Ureter (tissue), 1 donor: Measurements from ENCODE around the gene DPH6. TPM values are rescaled to one million over a fixed set of nuclear protein-coding genes. Genes with fewer than 3 reads are reported as not detected.
"Not testable (repeated sequence)": the region's sequence is repeated elsewhere in the genome, so short reads cannot be mapped to it uniquely, and the experiment has no call there.

Source experiments
- DNase-seq: peaks from one replicate; pipeline ENCODE4 v3.0.0-alpha.2; 2020; ENCODE audit warnings: low spot score
- total RNA-seq: library from RNA; stranded (reverse); gene quantifications from one replicate; pipeline ENCODE4 v1.2.4, GENCODE V29; 2023
- donor health status: DM: yes; HTN: yes; CAD: no.

The DPH6 gene, protein sequence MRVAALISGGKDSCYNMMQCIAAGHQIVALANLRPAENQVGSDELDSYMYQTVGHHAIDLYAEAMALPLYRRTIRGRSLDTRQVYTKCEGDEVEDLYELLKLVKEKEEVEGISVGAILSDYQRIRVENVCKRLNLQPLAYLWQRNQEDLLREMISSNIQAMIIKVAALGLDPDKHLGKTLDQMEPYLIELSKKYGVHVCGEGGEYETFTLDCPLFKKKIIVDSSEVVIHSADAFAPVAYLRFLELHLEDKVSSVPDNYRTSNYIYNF
- total RNA-seq: 34.5 TPM

DNA sequence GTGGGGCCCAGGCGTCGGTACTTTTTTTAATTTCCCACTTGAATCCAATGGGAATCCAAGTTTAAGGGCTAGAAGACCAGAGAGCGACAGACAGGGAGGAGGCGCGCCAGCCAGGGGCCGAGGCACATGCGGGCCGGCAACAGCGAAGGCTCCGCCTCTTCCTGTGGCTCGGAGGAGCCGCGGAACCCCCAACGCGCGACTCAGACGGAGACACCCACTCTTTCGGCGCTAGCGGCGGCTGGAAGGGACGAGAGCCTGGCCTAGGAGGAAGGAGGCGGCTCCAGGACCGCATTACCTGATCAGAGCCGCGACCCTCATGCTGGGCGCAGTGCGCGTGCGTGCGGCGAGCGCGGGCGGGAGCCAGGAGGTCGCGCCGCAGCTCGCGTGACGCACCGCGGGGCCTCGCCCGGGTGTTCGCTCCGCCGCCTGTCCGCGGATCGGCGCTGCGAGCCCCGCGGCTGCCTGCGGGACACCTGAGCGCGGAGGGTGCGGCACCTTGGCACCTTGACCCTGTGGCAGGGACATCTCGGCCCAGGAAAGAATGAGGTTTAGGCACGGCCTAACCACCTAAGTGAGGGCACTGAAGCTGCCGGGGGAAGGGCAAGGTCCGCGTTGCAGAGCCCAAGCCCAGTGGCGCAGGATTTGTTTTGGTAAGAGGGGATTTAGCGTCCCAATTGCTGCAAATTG lies at the start of gene DPH6:
Gene DPH6, minus strand, starts transcription at position 342 of the 687 bp plus-strand sequence. Its CDS starts 24 bp downstream, at position 318.
- DNase-seq: peak; percentile 73

- DNase-seq: no peak
Observed at GRCh38 chr15:35595656-35596055, 49.7 kb upstream of the DPH6 start.

GRCh38 chr15:35591987-35592386 lies 46.0 kb upstream of the DPH6 start:
- not testable (repeated sequence) for DNase-seq

GRCh38 chr15:35583863-35584528 lies 38.0 kb upstream of the DPH6 start:
- no peak for DNase-seq

DNA sequence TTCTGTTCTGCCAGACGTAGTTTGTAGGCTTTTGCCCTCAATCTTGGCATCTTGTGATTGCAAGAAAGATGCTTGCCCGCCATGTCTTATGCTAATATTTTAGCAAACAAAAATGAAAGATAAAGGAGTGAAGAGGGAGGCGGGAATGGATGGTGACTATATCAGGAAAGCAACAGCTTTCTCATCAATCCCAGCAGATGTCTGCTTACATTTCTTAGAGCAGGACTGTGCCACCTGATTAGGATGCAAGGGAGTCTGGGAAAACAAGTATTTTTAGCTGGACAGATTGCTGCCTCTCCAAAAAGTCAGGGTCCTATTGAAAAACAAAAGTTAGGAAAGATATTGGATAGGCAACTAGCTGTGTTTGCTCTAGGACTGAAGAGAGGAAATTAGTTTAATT lies 34.6 kb upstream of the DPH6 start:
- DNase-seq: no peak

- DNase-seq: no peak
Observed at GRCh38 chr15:35567392-35567791, 21.4 kb upstream of the DPH6 start.

- no peak for DNase-seq
Observed at GRCh38 chr15:35566991-35567390, 21.0 kb upstream of the DPH6 start.

DNA sequence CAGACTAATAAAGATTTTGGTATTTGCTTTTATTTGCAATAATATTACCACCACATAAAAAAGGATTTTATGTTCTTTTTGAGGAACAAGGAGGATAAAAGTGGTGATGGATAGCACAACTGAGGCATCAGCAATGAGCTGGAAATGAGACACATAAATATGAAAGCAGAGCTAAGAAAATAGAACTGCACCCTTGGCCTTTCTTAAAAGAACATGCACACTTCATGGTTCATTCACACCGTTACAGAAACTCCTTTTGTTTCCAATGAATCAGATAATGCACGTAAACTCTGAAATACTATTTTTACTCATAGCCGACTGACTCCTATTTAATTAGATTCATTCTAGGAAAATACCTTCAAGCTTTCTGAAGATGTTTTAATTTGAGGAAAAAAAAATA lies 19.9 kb upstream of the DPH6 start:
- DNase-seq: no peak

DNA sequence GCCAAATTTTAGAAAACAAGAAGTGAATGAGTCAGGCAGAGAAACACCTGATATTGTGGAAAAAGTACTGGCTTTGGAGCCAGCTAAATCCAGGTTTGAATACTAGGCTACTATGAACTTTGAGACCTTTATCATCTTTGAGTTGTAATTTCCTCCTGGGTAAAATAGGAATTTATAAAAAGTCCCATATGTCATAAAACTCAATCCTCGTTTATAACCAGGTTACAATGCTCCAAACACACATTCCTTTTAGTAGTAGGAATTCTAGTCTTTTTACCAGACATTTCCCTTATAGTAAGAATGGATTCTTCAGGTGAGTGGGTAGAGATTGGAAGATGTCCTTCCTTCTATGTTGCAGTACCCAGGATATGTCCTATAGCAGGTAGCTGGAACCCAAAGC lies 16.7 kb upstream of the DPH6 start:
- no peak for DNase-seq

- DNase-seq: no peak
Observed at GRCh38 chr15:35561308-35561707, 15.3 kb upstream of the DPH6 start.

DNA sequence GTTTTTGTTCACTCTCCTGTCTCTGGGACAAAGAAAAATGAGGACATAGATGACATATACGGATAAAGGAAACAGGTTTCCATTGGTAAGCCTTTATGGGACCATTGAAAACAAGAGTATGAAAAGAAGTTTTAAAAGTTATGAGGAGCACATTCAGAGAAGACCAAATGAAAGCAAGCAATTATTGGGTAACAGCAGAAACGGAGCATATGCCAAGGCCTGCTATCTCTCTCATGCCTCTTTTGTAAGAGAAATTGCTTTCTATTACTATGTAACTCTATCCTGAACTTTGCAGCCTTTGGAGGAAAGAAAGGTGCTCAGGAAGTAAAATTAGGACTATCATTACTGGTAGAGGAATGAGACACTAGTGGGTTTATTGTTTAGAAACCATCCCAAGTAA lies 14.9 kb upstream of the DPH6 start:
- DNase-seq: no peak

DNA sequence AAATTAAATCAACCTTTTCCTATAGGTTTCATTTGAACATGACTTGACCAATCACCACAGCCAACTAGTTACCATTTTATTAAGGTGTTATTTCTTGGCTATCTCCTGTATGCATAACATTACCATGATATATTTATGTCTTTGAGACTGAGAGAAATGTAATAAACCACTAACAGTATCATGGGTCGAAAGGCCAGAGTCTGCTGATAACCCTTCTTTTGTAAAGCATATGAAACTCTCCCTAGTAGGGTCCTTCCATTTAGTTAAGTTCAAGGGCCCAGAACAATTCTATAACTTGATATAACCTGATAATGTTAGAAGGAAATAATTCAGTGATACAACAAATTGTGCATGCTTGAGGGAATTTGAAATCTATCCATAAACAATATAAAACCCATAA lies 14.3 kb upstream of the DPH6 start:
- DNase-seq: no peak

DNA sequence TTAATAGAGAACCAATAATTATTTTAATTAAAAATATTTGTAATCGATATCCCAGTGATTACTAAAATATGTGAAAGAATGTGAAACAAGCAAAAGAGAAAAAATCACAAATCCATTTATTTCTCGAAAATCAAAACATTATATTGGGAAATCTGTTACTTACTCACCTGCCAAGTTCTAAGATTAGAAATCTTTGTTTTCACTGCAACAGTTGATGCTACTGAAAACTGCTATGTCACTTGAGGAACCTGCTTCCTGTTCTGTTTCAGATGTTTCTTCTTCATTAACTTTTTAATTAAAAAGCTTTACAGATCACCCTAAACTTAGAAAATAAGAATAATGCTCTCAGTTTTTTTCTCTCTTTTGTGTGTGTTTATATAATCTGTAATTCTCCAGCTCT lies 13.7 kb upstream of the DPH6 start:
- no peak for DNase-seq

DNA sequence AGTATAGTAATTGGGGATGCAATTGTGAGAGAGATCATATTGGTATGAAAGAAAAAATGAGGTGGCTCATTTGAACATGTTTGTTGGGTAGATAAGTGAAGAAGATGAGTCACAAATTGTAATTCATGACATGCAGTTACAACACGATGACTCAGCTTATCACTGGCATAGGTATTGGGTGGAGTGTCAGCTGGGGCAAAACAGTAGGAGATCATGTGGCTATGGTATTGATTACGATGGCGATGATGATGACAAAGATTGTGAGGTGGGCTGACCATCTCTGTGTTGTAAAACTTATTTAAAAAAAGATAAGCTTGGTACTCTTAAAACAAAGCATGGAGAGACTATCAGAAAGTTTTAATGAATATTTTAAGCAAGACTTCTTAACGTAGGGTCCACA lies 11.6 kb upstream of the DPH6 start:
- no peak for DNase-seq

- no peak for DNase-seq
Observed at GRCh38 chr15:35557012-35557411, 11.0 kb upstream of the DPH6 start.

DNA sequence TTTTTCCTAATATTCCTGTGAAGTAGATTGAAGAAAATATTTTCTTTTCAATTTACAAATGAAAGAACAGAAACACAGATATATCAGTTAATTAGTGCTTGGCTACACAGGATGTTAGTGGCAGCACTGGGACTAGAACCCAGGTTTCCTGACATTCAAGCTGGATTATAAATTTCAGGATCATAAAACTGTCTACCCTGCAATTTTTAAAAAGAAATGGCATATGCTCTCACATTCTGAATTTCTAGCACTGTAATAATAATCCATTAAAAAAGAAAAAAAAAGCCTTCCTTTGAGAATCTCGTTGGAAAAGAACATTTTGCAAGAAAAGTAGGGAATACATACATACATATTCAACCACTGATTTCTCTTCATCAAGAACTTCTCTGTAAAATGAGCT lies 9.3 kb upstream of the DPH6 start:
- no peak for DNase-seq

GRCh38 chr15:35550957-35551356 lies 5.0 kb upstream of the DPH6 start:
- DNase-seq: no peak

DNA sequence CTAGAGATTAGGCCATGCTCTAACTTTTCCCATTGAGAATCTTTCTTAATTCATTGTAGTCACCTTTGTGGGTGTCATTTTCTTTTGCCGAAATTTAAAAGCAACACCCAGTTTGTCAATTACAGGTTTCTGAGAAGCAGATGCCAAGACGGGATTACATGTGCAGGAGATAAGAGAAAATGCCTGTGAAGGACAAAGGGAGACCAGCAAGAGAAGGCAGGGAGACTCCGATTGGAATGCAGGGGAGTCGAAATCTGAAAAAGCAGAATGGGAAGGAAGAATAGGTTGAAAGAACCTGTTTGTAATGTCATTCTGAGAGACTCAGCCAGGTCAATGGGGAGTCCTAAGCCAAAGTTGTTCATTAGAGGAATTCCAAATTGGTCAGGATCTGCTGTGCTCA lies 3.6 kb upstream of the DPH6 start:
- no peak for DNase-seq

DNA sequence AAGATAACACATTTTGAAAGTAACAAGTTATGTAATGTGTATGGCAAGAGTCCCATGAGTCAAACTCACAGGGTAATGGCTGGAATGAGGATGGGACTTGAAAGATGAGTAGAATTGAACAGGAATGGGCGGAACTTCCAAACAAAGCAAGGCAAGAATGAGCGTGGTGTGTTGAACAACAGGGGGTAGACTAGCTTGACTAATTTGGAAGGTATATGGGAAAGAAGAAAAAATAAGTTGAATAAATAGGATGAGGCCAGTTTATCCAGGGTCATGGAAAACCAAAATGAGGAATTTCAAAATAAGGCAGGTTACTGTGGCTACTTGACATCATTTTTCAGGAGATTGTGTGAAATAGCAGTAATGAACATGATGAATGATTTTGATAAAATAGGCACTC lies 2.5 kb upstream of the DPH6 start:
- DNase-seq: no peak

DNA sequence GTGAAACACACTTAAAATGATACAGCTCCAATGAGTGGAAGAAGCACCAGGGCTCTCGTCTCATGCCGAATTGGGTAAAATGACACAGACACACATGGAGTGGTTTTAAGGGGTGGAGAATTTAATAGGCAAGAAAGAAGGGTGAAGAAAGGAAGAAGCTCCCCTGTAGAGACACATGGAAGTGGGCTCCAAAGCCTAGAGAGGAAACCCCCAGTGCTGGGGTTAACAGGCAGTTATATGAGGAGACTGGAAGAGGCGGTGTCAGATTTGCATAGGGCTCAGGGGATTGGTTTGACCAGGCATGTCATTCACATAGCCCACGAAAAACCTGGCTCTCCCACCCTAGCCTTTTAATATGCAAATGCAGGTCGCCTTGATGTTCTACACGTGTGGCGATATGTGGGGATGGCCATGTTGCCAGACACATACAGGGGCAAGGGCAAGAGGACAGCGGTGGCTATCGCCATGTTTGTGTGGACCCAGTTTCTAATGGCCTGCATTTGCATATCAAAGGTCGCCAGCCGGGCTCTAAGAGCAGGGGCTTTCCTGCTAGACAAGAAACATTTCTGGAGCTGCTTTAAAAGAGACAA lies 1.9 kb upstream of the DPH6 start:
- no peak for DNase-seq

DNA sequence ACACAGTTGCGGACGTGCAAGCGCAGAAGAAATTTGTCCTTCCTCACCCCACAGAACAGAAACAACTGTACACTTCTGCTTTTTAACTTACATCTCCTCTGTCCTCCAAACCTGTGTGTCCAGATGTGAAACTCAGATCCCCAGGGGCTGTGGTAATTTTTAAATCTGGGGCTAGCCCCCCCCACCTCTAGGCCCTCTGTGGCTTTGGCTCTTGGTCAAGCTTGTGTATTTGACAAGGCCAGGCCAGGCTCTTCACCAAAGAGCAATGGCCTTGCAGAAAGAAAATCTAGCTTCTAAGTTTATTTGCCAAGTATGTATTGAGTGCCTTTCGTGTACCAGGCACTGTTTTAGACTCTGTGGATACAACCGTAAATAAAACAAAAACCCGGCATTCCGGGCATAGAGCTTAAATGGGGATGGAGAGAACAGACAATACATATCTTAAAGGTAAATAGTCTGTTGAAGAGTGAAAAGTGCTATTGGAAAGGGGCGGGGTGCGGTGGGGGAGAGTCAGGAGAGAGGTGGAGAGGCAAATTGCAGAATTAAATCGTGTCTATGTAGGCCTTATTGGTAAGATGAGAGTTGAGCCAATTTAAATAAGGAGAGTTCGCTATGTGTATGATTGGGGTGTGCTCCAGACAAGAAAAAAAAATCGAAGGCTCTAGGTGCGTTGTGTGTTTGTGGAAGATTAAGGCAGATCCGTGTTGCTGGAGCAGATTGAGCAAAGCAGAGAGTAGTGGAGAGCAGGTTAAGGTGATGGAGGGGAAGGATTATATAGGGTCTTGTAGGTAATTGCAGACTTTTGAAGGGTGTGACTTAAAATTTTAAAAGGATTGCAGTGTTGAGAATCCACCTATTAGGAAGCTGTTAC lies 781 bp upstream of the DPH6 start:
- no peak for DNase-seq

DNA sequence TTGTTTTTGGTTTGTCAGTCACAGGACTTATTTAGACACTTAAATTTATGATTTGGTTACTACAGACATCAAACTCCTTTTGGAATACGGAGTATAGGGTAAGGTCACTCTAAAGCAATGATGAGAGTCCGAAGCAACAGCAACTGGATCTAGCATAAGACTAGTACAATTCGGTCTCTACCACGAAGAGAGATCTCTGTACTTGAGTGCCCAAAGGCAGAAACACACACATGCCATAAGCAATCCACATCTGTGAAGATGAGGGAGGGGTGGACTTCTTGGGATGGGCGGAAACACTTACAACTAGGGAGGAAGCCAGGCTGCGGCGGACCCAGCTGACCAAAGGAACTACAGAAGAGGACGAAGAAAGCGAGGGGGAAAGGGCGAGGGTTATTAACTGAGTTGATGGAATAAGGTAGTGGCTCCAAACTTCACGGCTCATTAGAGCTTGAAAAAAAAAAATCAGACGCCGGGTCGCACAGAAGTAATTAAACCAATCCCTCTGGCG lies 595 bp downstream of the DPH6 start:
- DNase-seq: peak; percentile 56
